B cell (primary cell): ENCODE measurements around the gene NRIP3. TPM values are rescaled to one million over a fixed set of nuclear protein-coding genes. Genes with fewer than 3 reads are reported as not detected.

Source experiments
- ATAC-seq: fragments of 200-7000 bp; cut with Tn5 transposase; one replicate; pipeline ENCODE4 v1.10.0; 2021; ENCODE audit warnings: low read depth, mild to moderate bottlenecking, moderate number of reproducible peaks, moderate library complexity
- CTCF ChIA-PET: fragments of 350-600 bp; sonication (Branson Sonifier 250); formaldehyde crosslinking; loops from one replicate; lab custom pipeline; 2021; ENCODE audit warnings: antibody characterized with exemption, inconsistent platforms; lab: Charles Lee
- POLR2A ChIA-PET: fragments of 350-600 bp; sonication (Branson Sonifier 250); formaldehyde crosslinking; loops from one replicate; lab custom pipeline; 2021; ENCODE audit warnings: antibody characterized with exemption; lab: Charles Lee
- DNase-seq: peaks from one replicate; pipeline ENCODE4 v3.0.0; 2013
- H2AFZ ChIP-seq: 2 replicates; pipeline ENCODE4 v1.6.1; 2012; ENCODE audit warnings: mild to moderate bottlenecking, low read depth, low read length; ENCODE audit not compliant: insufficient read depth, poor library complexity, severe bottlenecking
- H3K27ac ChIP-seq, 2 donors: 1 replicate in 1 of 2; 2 replicates in 1 of 2; pipeline ENCODE4 v1.5.1; 2012 to 2013; ENCODE audit warnings: low read length in 2 of 2, mild to moderate bottlenecking in 2 of 2, moderate library complexity in 1 of 2
- H3K27me3 ChIP-seq, 4 experiments: fragments of 200-600 bp in 1 of 4; sonication (generic) in 1 of 4; replicated peaks in 1 of 4; 1 replicate in 2 of 4; 2 replicates in 2 of 4; pipeline versions ENCODE4 v1.6.1 to v1.7.0; 2013 to 2016; ENCODE audit warnings: low read length in 3 of 4, mild to moderate bottlenecking in 2 of 4, mixed read lengths in 1 of 4, moderate library complexity in 1 of 4; ENCODE audit not compliant: insufficient read depth in 4 of 4, control insufficient read depth in 3 of 4; ENCODE audit errors: control extremely low read depth in 1 of 4
- H3K36me3 ChIP-seq, 2 experiments: replicated peaks in 1 of 2; 1 replicate in 1 of 2; 2 replicates in 1 of 2; pipeline versions ENCODE4 v1.6.1 to v1.7.1; 2013; ENCODE audit warnings: low read length in 1 of 2; ENCODE audit not compliant: insufficient read depth in 2 of 2, control insufficient read depth in 1 of 2; ENCODE audit errors: control extremely low read depth in 1 of 2, extremely low read depth in 1 of 2
- H3K4me1 ChIP-seq, 2 donors: fragments of 200-600 bp in 1 of 2; sonication (generic) in 1 of 2; 1 replicate in 1 of 2; 2 replicates in 1 of 2; pipeline versions ENCODE4 v1.5.1 to v1.6.1; 2013 to 2017; ENCODE audit warnings: low read length in 2 of 2; ENCODE audit not compliant: control insufficient read depth in 2 of 2, insufficient read depth in 2 of 2
- H3K4me2 ChIP-seq: replicated peaks from 2 replicates; pipeline ENCODE3; 2012; ENCODE audit warnings: mild to moderate bottlenecking, low read depth, low read length; ENCODE audit not compliant: poor library complexity, severe bottlenecking
- H3K4me3 ChIP-seq, 5 experiments: fragments of 200-600 bp in 1 of 5; sonication (generic) in 1 of 5; 1 replicate in 3 of 5; 2 replicates in 2 of 5; pipeline versions ENCODE4 v1.5.1 to v1.7.0; 2011 to 2016; ENCODE audit warnings: low read length in 4 of 5, mild to moderate bottlenecking in 4 of 5, low read depth in 2 of 5, control low read depth in 1 of 5, moderate library complexity in 1 of 5; ENCODE audit not compliant: insufficient read depth in 1 of 5; ENCODE audit errors: control extremely low read depth in 1 of 5, extremely low read depth in 1 of 5
- H3K79me2 ChIP-seq: fragments of 200-600 bp; sonication (generic); one replicate; pipeline ENCODE4 v1.6.0; 2016; ENCODE audit warnings: low read length; ENCODE audit not compliant: control insufficient read depth, insufficient read depth
- H3K9ac ChIP-seq: fragments of 200-600 bp; sonication (generic); 2 replicates; pipeline ENCODE4 v1.6.1; 2017; ENCODE audit warnings: mild to moderate bottlenecking, low read length, moderate library complexity
- H3K9me3 ChIP-seq, 3 donors: one replicate each; pipeline versions ENCODE4 v1.6.1 to v1.7.1; 2013; ENCODE audit warnings: low read length in 2 of 3; ENCODE audit not compliant: control insufficient read depth in 2 of 3, insufficient read depth in 1 of 3; ENCODE audit errors: control extremely low read depth in 1 of 3
- H4K20me1 ChIP-seq: 2 replicates; pipeline ENCODE4 v1.6.0; 2012; ENCODE audit warnings: mild to moderate bottlenecking, low read length; ENCODE audit not compliant: insufficient read depth, control insufficient read depth, poor library complexity, severe bottlenecking
- H3K27ac Mint-ChIP-seq: one replicate; pipeline ENCODE4 v1.8.0; 2021; ENCODE audit warnings: mixed read lengths
- H3K27me3 Mint-ChIP-seq: one replicate; pipeline ENCODE4 v1.8.0; 2021; ENCODE audit warnings: mixed read lengths
- H3K4me1 Mint-ChIP-seq: one replicate; pipeline ENCODE4 v1.8.0; 2021; ENCODE audit warnings: mixed read lengths
- H3K4me3 Mint-ChIP-seq: one replicate; pipeline ENCODE4 v1.8.0; 2021; ENCODE audit warnings: mixed read lengths
- H3K9me3 Mint-ChIP-seq: one replicate; pipeline ENCODE4 v1.8.0; 2022; ENCODE audit warnings: mixed read lengths; ENCODE audit not compliant: insufficient read depth
- EZH2 ChIP-seq: IDR thresholded peaks from 2 replicates; pipeline ENCODE4 v1.6.1; 2012; ENCODE audit warnings: borderline replicate concordance, low read depth, mild to moderate bottlenecking, moderate library complexity, low read length; ENCODE audit not compliant: insufficient read depth, poor library complexity, severe bottlenecking
- WGBS: methylation state at CpG from one replicate; pipeline ENCODE4 v1.1.5; 2013; ENCODE audit warnings: missing lambda C conversion rate; ENCODE audit not compliant: insufficient coverage; 5-methylcytosine and 5-hydroxymethylcytosine counted together
- intact Hi-C: fragments of 100-400 bp; cut with micrococcal nuclease; formaldehyde crosslinking; loops from one replicate; pipeline ENCODE4 v1.10.0; 2022
- polyA plus RNA-seq: library from polyadenylated mRNA; depleted of rRNA; stranded (reverse); fragments of >200 nt; gene quantifications from 2 replicates; pipeline ENCODE4 v1.2.3, GENCODE V29; 2012
- total RNA-seq, 2 donors: library from RNA; stranded (reverse); fragments of 120-200 nt in 1 of 2; gene quantifications; 1 replicate in 1 of 2; 2 replicates in 1 of 2; pipeline versions ENCODE4 v1.2.3 to v1.2.4, GENCODE V29; 2013 to 2022
- TF ChIP-seq, protein P1 (sequence below): fragments of 200-600 bp; IDR thresholded peaks from one replicate; pipeline ENCODE4 v1.8.0; 2022; ENCODE audit warnings: antibody characterized with exemption, mild to moderate bottlenecking

Gene NRIP3
- total and polyA plus RNA-seq, 2 donors (not counting 1 experiment from before 2014, with no cell fraction given), result 0.13 to 0.59 TPM

DNA sequence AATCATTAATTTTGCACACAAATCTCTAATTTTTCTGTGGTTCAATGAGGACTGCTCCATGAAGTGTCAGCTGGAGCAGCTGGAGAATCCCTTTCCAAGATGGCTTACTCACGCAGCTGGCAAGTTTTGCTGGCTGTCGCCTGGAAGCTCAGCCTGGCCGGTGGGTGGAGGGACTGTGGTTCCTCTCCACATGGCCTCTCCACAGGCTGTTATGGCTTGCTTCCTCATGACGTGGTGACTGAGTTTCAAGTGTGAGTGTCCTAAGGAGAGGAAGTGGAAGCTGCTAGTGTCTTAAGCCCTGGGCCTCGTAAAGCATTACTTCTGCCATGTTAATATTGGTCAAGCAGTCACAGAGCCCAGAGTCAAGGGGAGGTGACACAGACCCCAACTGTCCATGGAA is 14.0 kb upstream of the NRIP3 start:
- ChIA-PET POLR2A (no interaction called here), CTCF (interaction anchor here (2.0 to 6.0 kb wide), 3 partner anchors 11 to 489 kb away, joined by 5 to 88 read pairs (median 17); no protein-coding TSS in a partner anchor)
- Histone ChIP-seq H3K36me3 (no peaks in the 10 kb centered on the region), H3K79me2 (no peaks in the 10 kb centered on the region), H3K9ac (no peak overlapping the region), H4K20me1 (no peaks in the 10 kb centered on the region), H3K9me3 (peaks cover 0 to 2% (median 0%) of the 10 kb centered on the region in 3 donors), H3K4me2 (no peak overlapping the region), H3K27me3 (peaks cover 0 to 6% (median 4%) of the 10 kb centered on the region in 4 experiments), H3K4me1 (no peaks in the 10 kb centered on the region), H2AFZ (no peak overlapping the region), H3K27ac (no peak overlapping the region), H3K4me3 (no peak overlapping the region)
- H3K27ac Mint-ChIP-seq, result no peak overlapping the region
- H3K9me3 Mint-ChIP-seq, result peaks cover 2% of the 10 kb centered on the region
- intact Hi-C loops, result loop anchor here (5.0 kb wide), 1 partner anchor 1305 kb away; no protein-coding TSS in a partner anchor
- ATAC-seq, result no peak
- WGBS, result 68% methylated on average over 3 of the region's 5 CpGs
- no peak overlapping the region for H3K4me3 Mint-ChIP-seq
- no peaks in the 10 kb centered on the region for H3K4me1 Mint-ChIP-seq
- TF ChIP-seq, protein P1, sequence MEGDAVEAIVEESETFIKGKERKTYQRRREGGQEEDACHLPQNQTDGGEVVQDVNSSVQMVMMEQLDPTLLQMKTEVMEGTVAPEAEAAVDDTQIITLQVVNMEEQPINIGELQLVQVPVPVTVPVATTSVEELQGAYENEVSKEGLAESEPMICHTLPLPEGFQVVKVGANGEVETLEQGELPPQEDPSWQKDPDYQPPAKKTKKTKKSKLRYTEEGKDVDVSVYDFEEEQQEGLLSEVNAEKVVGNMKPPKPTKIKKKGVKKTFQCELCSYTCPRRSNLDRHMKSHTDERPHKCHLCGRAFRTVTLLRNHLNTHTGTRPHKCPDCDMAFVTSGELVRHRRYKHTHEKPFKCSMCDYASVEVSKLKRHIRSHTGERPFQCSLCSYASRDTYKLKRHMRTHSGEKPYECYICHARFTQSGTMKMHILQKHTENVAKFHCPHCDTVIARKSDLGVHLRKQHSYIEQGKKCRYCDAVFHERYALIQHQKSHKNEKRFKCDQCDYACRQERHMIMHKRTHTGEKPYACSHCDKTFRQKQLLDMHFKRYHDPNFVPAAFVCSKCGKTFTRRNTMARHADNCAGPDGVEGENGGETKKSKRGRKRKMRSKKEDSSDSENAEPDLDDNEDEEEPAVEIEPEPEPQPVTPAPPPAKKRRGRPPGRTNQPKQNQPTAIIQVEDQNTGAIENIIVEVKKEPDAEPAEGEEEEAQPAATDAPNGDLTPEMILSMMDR, result no peak
- TF ChIP-seq EZH2, result no peak
- peaks cover 22% of the 10 kb centered on the region for H3K27me3 Mint-ChIP-seq
- no peak for DNase-seq

DNA sequence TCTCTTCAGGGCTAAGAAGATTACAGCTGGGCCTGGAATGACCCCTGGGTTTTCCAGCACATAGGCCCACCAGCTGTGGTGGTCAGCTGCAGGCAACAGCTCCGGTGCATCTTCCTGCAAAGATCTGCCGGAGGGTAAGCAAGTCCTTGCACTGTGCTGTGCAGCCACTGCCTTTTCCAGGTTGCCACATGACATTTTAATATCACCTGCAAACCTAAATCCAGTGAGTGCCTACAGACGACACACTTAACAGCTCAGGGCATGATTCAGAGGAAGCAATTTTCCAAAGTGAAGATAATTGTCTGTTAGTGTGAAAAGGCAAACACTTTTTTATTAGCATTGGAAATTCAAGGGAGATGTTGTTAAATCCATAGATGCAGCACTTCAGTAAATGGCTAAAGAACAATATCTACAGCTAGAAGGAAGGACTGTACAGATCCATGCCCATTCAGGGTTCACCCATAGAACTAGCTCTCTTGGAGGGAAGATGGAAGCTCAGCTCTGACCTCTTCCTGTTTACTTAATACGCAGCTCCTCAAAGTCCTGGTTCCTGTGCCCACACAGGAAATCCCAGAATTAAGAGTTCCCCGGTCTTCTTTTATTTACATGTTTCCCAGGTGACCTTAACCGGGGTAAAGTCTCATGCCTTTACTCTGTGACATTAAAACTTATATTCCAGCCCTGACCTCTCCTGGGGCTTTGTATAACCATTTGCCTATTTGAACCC is 13.3 kb upstream of the NRIP3 start:
- Mint-ChIP-seq H3K27me3 (peaks cover 16% of the 10 kb centered on the region), H3K27ac (no peak overlapping the region), H3K9me3 (peaks cover 2% of the 10 kb centered on the region), H3K4me3 (no peak overlapping the region), H3K4me1 (no peaks in the 10 kb centered on the region)
- intact Hi-C loops, result loop anchor here (5.0 kb wide), 1 partner anchor 1305 kb away; no protein-coding TSS in a partner anchor
- Histone ChIP-seq H3K4me1 (no peaks in the 10 kb centered on the region), H3K79me2 (no peaks in the 10 kb centered on the region), H3K36me3 (no peaks in the 10 kb centered on the region), H3K4me2 (no peak overlapping the region), H3K9me3 (peaks cover 0 to 3% (median 0%) of the 10 kb centered on the region in 3 donors), H2AFZ (no peak overlapping the region), H3K27ac (no peak overlapping the region), H3K27me3 (peaks cover 0 to 6% (median 4%) of the 10 kb centered on the region in 4 experiments), H3K9ac (no peak overlapping the region), H3K4me3 (no peak overlapping the region), H4K20me1 (no peaks in the 10 kb centered on the region)
- no peak for ATAC-seq
- no peak for DNase-seq
- WGBS, result 51% methylated on average over 5 of the region's 6 CpGs
- CTCF ChIA-PET, result interaction anchor here (1.1 to 6.0 kb wide), 6 partner anchors 11 to 490 kb away, joined by 3 to 88 read pairs (median 11); no protein-coding TSS in a partner anchor
- no peak for TF ChIP-seq EZH2
- TF ChIP-seq, protein P1, result no peak
- POLR2A ChIA-PET, result no interaction called here
